ENCODE results near the gene NEK9.
A peak's percentile ranks its signal among the peaks of the same experiment; 100 is the strongest.

NEK9 gene

DNA sequence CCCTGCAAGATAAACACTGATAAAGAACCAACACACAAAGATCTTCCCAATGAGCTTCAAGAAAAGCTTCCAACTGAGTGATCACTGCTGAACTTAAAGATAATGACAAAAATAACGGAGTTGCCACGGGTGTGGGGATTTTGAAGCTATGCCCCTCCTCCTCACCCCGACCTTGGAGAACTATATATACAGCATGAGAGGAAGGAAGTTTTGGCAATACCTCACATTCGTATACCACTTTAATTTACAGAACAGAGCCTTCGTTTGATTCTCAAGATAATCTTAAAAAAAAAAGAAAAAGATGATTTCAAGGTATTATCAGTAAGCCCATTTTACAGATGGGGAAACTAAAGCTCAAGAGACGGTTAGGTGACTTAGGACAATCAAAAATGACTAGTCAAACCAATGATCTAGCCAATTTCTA lies 715 bp downstream of the NEK9 start:
- peak overlapping the region; percentile 90 for H3K4me3 ChIP-seq (ENCODE audit: low read depth, low read length)
- TF ChIP-seq CTCF (IDR thresholded peaks at IDR 0.05; ENCODE audit: borderline replicate concordance, insufficient read depth, low read depth, low read length): no peak

DNA sequence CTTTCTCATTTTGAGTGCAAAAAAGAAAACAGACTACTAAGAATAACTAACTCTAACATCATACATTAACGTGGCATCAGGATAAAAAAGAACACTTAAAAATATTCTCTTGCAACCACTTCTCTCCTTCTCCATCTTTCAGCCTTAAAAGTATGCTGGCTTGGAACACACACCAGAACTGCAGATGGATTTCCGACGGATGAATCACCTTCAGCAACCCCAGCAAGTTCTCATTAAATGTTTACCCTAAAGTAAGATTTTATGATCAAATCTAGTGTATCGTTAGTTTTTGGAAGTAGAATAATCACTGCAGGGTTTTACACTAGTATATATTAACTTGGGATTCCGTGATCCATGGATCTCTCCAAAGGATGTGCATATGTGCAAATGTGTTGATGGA lies 1.2 kb downstream of the NEK9 start:
- peak overlapping the region; percentile 90 for H3K4me3 ChIP-seq (ENCODE audit: low read depth, low read length)
- TF ChIP-seq CTCF (IDR thresholded peaks at IDR 0.05; ENCODE audit: borderline replicate concordance, insufficient read depth, low read depth, low read length): no peak

DNA sequence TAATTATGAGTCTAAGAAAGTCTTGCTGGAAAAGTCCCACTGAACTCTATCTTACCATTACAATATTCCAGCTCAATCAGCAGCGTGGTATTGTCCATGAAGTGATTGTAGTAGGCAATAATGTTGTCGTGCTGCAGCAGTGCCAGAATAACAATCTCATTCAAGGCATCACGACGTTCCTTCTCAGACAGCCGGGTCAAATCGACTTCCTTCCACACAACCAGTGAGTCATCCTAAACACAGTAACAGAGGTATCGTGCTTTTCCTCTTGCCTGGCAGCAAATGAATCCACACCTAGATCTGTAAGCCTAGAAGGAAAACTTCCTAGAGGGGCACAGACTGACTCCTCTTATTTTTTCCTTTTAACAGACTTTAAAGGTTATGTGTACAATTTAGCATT lies 2.9 kb downstream of the NEK9 start:
- no peak overlapping the region for H3K4me3 ChIP-seq (ENCODE audit: low read depth, low read length)
- TF ChIP-seq CTCF (IDR thresholded peaks at IDR 0.05; ENCODE audit: borderline replicate concordance, insufficient read depth, low read depth, low read length): no peak

- TF ChIP-seq CTCF (IDR thresholded peaks at IDR 0.05; ENCODE audit: borderline replicate concordance, insufficient read depth, low read depth, low read length): no peak
- no peak overlapping the region for H3K4me3 ChIP-seq (ENCODE audit: low read depth, low read length)
Observed at GRCh38 chr14:75121552-75121951, 5.3 kb downstream of the NEK9 start.

DNA sequence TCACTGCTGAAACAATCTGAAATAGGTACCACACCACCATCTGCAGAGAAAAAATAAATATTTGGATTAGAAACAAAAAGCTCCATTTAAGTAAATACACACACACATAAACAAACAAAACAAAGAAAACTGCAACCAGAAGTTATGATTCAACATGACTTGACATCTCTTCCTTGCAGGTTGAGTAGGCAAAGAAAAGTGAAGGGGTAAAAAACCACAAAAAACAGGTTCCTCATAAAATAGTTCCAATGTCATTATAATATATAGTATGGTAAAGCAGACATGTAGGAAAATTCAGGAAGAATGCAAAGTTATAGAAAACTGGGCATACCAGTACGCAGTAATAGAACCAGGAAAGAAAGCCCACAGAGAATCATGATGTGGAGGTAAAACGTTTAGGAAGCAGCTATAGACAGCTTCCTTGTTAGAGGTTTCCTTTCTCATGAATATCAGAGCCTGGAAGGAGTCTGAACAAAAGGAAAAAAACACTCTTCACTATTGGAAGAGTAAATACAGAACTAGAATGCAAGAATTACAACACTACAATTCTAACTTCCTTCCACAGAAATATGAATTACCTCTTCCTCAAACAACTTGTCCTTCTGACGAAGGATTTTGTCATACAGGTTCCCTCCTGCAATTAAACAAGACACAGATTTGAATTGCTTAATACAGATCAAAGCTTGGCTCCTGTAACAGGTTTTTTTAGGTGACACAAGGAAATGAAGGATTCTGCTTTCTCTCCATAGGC lies 6.1 kb downstream of the NEK9 start:
- H3K4me3 ChIP-seq (ENCODE audit: low read depth, low read length): no peak overlapping the region
- TF ChIP-seq CTCF (IDR thresholded peaks at IDR 0.05; ENCODE audit: borderline replicate concordance, insufficient read depth, low read depth, low read length): no peak

- no peak for TF ChIP-seq CTCF (IDR thresholded peaks at IDR 0.05; ENCODE audit: borderline replicate concordance, insufficient read depth, low read depth, low read length)
- no peak overlapping the region for H3K4me3 ChIP-seq (ENCODE audit: low read depth, low read length)
Observed at GRCh38 chr14:75119056-75119455, 7.8 kb downstream of the NEK9 start.

- TF ChIP-seq CTCF (IDR thresholded peaks at IDR 0.05; ENCODE audit: borderline replicate concordance, insufficient read depth, low read depth, low read length): no peak
Observed at GRCh38 chr14:75113932-75114539, 12.8 kb downstream of the NEK9 start.

More at GRCh38 chr14:75113932-75114539, 12.8 kb downstream of the NEK9 start:
- no peak overlapping the region for H3K4me3 ChIP-seq (ENCODE audit: low read depth, low read length)
